ENCODE measurements around the gene TLCD4. TPM values are rescaled to one million over a fixed set of nuclear protein-coding genes. Genes with fewer than 3 reads are reported as not detected.

TLCD4 gene
- total and polyA plus RNA-seq, 2 of the 13 experiments (the other 11 are each of a cell fraction or from before 2014, with no cell fraction given) = 4.7 to 14.5 TPM

DNA sequence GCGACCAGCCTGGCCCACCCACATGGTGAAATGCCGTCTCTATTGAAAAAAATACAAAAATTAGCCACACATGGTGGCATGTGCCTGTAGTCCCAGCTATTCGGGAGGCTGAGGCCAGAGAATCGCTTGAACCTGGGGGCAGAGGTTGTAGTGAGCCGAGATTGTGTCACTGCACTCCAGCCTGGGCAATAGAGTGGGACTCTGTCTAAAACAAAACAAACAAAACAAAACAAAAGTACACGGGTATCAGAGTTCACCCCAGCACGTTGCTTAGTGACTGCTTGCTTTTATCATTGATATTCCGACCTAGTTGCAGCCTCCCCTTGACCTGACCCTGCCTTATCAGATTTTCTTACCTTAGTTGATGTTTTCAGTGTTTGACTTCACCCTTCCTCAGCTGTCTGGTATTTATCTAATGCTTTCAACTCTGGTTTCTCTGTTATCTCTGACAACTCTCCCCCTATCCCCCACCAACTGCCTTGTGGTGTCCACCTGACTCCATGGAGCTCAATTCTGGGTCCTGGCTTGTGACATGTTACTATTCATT, 5.1 kb downstream of the TLCD4 start (continued):
- TF ChIP-seq, protein P1, sequence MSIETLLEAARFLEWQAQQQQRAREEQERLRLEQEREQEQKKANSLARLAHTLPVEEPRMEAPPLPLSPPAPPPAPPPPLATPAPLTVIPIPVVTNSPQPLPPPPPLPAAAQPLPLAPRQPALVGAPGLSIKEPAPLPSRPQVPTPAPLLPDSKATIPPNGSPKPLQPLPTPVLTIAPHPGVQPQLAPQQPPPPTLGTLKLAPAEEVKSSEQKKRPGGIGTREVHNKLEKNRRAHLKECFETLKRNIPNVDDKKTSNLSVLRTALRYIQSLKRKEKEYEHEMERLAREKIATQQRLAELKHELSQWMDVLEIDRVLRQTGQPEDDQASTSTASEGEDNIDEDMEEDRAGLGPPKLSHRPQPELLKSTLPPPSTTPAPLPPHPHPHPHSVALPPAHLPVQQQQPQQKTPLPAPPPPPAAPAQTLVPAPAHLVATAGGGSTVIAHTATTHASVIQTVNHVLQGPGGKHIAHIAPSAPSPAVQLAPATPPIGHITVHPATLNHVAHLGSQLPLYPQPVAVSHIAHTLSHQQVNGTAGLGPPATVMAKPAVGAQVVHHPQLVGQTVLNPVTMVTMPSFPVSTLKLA (IDR thresholded peaks at IDR 0.05) = peak; percentile 66
- TF ChIP-seq ZNF788 (CRISPR knock-in tag; IDR thresholded peaks at IDR 0.05; ENCODE audit: borderline replicate concordance) (peak; percentile 86; the same call in 1 of the 2 replicates), SRSF9 (IDR thresholded peaks at IDR 0.05; ENCODE audit: borderline replicate concordance, insufficient read depth, low read depth, low read length, poor library complexity, severe bottlenecking) (no peak), STAG1 (CRISPR knock-in tag; IDR thresholded peaks at IDR 0.05) (no peak), ISL2 (CRISPR knock-in tag; IDR thresholded peaks at IDR 0.05) (peak; percentile 95), KMT2B (CRISPR knock-in tag; IDR thresholded peaks at IDR 0.05) (no peak; the same call in 1 of the 2 replicates), ZNF335 (CRISPR knock-in tag; IDR thresholded peaks at IDR 0.05) (no peak), ZNF350 (CRISPR knock-in tag; IDR thresholded peaks at IDR 0.05; ENCODE audit: borderline replicate concordance, low read depth) (peak; percentile 77)
- TF ChIP-seq, protein P2, sequence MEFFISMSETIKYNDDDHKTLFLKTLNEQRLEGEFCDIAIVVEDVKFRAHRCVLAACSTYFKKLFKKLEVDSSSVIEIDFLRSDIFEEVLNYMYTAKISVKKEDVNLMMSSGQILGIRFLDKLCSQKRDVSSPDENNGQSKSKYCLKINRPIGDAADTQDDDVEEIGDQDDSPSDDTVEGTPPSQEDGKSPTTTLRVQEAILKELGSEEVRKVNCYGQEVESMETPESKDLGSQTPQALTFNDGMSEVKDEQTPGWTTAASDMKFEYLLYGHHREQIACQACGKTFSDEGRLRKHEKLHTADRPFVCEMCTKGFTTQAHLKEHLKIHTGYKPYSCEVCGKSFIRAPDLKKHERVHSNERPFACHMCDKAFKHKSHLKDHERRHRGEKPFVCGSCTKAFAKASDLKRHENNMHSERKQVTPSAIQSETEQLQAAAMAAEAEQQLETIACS (CRISPR knock-in tag; IDR thresholded peaks at IDR 0.05) = no peak
- TF ChIP-seq, protein P3, sequence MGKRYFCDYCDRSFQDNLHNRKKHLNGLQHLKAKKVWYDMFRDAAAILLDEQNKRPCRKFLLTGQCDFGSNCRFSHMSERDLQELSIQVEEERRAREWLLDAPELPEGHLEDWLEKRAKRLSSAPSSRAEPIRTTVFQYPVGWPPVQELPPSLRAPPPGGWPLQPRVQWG (CRISPR knock-in tag; IDR thresholded peaks at IDR 0.05; ENCODE audit: borderline replicate concordance, low read depth) = no peak
- TF ChIP-seq, protein P4, sequence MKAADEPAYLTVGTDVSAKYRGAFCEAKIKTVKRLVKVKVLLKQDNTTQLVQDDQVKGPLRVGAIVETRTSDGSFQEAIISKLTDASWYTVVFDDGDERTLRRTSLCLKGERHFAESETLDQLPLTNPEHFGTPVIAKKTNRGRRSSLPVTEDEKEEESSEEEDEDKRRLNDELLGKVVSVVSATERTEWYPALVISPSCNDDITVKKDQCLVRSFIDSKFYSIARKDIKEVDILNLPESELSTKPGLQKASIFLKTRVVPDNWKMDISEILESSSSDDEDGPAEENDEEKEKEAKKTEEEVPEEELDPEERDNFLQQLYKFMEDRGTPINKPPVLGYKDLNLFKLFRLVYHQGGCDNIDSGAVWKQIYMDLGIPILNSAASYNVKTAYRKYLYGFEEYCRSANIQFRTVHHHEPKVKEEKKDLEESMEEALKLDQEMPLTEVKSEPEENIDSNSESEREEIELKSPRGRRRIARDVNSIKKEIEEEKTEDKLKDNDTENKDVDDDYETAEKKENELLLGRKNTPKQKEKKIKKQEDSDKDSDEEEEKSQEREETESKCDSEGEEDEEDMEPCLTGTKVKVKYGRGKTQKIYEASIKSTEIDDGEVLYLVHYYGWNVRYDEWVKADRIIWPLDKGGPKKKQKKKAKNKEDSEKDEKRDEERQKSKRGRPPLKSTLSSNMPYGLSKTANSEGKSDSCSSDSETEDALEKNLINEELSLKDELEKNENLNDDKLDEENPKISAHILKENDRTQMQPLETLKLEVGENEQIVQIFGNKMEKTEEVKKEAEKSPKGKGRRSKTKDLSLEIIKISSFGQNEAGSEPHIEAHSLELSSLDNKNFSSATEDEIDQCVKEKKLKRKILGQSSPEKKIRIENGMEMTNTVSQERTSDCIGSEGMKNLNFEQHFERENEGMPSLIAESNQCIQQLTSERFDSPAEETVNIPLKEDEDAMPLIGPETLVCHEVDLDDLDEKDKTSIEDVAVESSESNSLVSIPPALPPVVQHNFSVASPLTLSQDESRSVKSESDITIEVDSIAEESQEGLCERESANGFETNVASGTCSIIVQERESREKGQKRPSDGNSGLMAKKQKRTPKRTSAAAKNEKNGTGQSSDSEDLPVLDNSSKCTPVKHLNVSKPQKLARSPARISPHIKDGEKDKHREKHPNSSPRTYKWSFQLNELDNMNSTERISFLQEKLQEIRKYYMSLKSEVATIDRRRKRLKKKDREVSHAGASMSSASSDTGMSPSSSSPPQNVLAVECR (CRISPR knock-in tag; IDR thresholded peaks at IDR 0.05; ENCODE audit: borderline replicate concordance) = peak; percentile 73; the same call in 1 of the 2 replicates
- TF ChIP-seq, protein P5, sequence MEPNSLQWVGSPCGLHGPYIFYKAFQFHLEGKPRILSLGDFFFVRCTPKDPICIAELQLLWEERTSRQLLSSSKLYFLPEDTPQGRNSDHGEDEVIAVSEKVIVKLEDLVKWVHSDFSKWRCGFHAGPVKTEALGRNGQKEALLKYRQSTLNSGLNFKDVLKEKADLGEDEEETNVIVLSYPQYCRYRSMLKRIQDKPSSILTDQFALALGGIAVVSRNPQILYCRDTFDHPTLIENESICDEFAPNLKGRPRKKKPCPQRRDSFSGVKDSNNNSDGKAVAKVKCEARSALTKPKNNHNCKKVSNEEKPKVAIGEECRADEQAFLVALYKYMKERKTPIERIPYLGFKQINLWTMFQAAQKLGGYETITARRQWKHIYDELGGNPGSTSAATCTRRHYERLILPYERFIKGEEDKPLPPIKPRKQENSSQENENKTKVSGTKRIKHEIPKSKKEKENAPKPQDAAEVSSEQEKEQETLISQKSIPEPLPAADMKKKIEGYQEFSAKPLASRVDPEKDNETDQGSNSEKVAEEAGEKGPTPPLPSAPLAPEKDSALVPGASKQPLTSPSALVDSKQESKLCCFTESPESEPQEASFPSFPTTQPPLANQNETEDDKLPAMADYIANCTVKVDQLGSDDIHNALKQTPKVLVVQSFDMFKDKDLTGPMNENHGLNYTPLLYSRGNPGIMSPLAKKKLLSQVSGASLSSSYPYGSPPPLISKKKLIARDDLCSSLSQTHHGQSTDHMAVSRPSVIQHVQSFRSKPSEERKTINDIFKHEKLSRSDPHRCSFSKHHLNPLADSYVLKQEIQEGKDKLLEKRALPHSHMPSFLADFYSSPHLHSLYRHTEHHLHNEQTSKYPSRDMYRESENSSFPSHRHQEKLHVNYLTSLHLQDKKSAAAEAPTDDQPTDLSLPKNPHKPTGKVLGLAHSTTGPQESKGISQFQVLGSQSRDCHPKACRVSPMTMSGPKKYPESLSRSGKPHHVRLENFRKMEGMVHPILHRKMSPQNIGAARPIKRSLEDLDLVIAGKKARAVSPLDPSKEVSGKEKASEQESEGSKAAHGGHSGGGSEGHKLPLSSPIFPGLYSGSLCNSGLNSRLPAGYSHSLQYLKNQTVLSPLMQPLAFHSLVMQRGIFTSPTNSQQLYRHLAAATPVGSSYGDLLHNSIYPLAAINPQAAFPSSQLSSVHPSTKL (CRISPR knock-in tag; IDR thresholded peaks at IDR 0.05) = peak; percentile 98
